ENCODE measurements around the gene KLF1. TPM values are rescaled to one million over a fixed set of nuclear protein-coding genes. Genes with fewer than 3 reads are reported as not detected.

Gene KLF1
- total and polyA plus RNA-seq, 2 of the 13 experiments (the other 11 are each of a cell fraction or from before 2014, with no cell fraction given): not detected

GRCh38 chr19:12847159-12848139, 39.6 kb downstream of the KLF1 start (continued):
- no peak for TF ChIP-seq ZNF280B (CRISPR knock-in tag; IDR thresholded peaks at IDR 0.05; ENCODE audit: borderline replicate concordance)
- no peak for TF ChIP-seq KLF12 (CRISPR knock-in tag; IDR thresholded peaks at IDR 0.05; ENCODE audit: borderline replicate concordance)
- no peak for TF ChIP-seq ZNF703 (CRISPR knock-in tag; IDR thresholded peaks at IDR 0.05; ENCODE audit: borderline replicate concordance)
- peak; percentile 48; the same call in 1 of the 2 replicates for TF ChIP-seq ARID4A (CRISPR knock-in tag; IDR thresholded peaks at IDR 0.05; ENCODE audit: borderline replicate concordance)
- no peak for TF ChIP-seq SNAPC2 (CRISPR knock-in tag; IDR thresholded peaks at IDR 0.05)
- no peak for TF ChIP-seq ZFP82 (CRISPR knock-in tag; IDR thresholded peaks at IDR 0.05; ENCODE audit: borderline replicate concordance)
- TF ChIP-seq TEAD2 (CRISPR knock-in tag; IDR thresholded peaks at IDR 0.05): no peak
- TF ChIP-seq NFIB (CRISPR knock-in tag; IDR thresholded peaks at IDR 0.05; ENCODE audit: borderline replicate concordance): no peak
- no peak for TF ChIP-seq CBFB (CRISPR knock-in tag; IDR thresholded peaks at IDR 0.05)
- no peak for TF ChIP-seq ZNF550 (CRISPR knock-in tag; IDR thresholded peaks at IDR 0.05; ENCODE audit: borderline replicate concordance)
- no peak for TF ChIP-seq ZBTB7A (CRISPR knock-in tag; IDR thresholded peaks at IDR 0.05)
- no peak for TF ChIP-seq ZNF782 (CRISPR knock-in tag; IDR thresholded peaks at IDR 0.05; ENCODE audit: borderline replicate concordance)
- TF ChIP-seq CC2D1A (CRISPR knock-in tag; IDR thresholded peaks at IDR 0.05): no peak
- TF ChIP-seq MLLT10 (CRISPR knock-in tag; IDR thresholded peaks at IDR 0.05): no peak
- no peak for TF ChIP-seq SRF (IDR thresholded peaks at IDR 0.05; ENCODE audit: low read depth, low read length)
- peak; percentile 79 for TF ChIP-seq SPEN (CRISPR knock-in tag; IDR thresholded peaks at IDR 0.05; ENCODE audit: low read depth)
- no peak for TF ChIP-seq MEF2D (CRISPR knock-in tag; IDR thresholded peaks at IDR 0.05)
- no peak for TF ChIP-seq ZNF775 (CRISPR knock-in tag; IDR thresholded peaks at IDR 0.05; ENCODE audit: borderline replicate concordance)
- no peak for TF ChIP-seq ZNF326 (CRISPR knock-in tag; IDR thresholded peaks at IDR 0.05; ENCODE audit: borderline replicate concordance)
- TF ChIP-seq SALL1 (CRISPR knock-in tag; IDR thresholded peaks at IDR 0.05): peak; percentile 62; the same call in 1 of the 2 replicates
- no peak for TF ChIP-seq ZBTB43 (CRISPR knock-in tag; conservative IDR thresholded peaks at IDR 0.05)
- no peak for TF ChIP-seq BRCA1 (CRISPR knock-in tag; IDR thresholded peaks at IDR 0.05)
- no peak for TF ChIP-seq ZFP90 (CRISPR knock-in tag; IDR thresholded peaks at IDR 0.05; ENCODE audit: borderline replicate concordance)
